GM21515 (cell line): ENCODE measurements around the gene FOXJ3.

Source experiments
- ATAC-seq: cut with Tn5 transposase; IDR thresholded peaks from one replicate; pipeline ENCODE4 v1.9.1; 2021; ENCODE audit not compliant: unreplicated experiment

Gene FOXJ3

GRCh38 chr1:42311897-42312296 is 23.1 kb downstream of the FOXJ3 start:
- ATAC-seq = no peak

GRCh38 chr1:42311138-42311537 is 23.9 kb downstream of the FOXJ3 start:
- ATAC-seq = no peak

- ATAC-seq = no peak
Measured at GRCh38 chr1:42306977-42307376, 28.1 kb downstream of the FOXJ3 start.

- no peak for ATAC-seq
Measured at GRCh38 chr1:42305639-42306038, 29.4 kb downstream of the FOXJ3 start.

- ATAC-seq = no peak
Measured at GRCh38 chr1:42302034-42302433, 33.0 kb downstream of the FOXJ3 start.

GRCh38 chr1:42298520-42298919 is 36.5 kb downstream of the FOXJ3 start:
- ATAC-seq = no peak

GRCh38 chr1:42295816-42296215 is 39.2 kb downstream of the FOXJ3 start:
- no peak for ATAC-seq

GRCh38 chr1:42290130-42290529 is 44.9 kb downstream of the FOXJ3 start:
- no peak for ATAC-seq

GRCh38 chr1:42288311-42288985 is 46.6 kb downstream of the FOXJ3 start:
- no peak for ATAC-seq

GRCh38 chr1:42282867-42283583 is 52.0 kb downstream of the FOXJ3 start:
- no peak for ATAC-seq

GRCh38 chr1:42282024-42282579 is 52.9 kb downstream of the FOXJ3 start:
- ATAC-seq = no peak

- no peak for ATAC-seq
Measured at GRCh38 chr1:42280821-42281220, 54.2 kb downstream of the FOXJ3 start.

- ATAC-seq = no peak
Measured at GRCh38 chr1:42279055-42279454, 56.0 kb downstream of the FOXJ3 start.

- ATAC-seq = no peak
Measured at GRCh38 chr1:42272920-42273319, 62.1 kb downstream of the FOXJ3 start.

- ATAC-seq = no peak
Measured at GRCh38 chr1:42267904-42268303, 67.1 kb downstream of the FOXJ3 start.

GRCh38 chr1:42266253-42267135 is 68.5 kb downstream of the FOXJ3 start:
- ATAC-seq = no peak

GRCh38 chr1:42264511-42265190 is 70.4 kb downstream of the FOXJ3 start:
- no peak for ATAC-seq

GRCh38 chr1:42263019-42263418 is 72.0 kb downstream of the FOXJ3 start:
- no peak for ATAC-seq

GRCh38 chr1:42260376-42261070 is 74.5 kb downstream of the FOXJ3 start:
- ATAC-seq = no peak

GRCh38 chr1:42259739-42260064 is 75.3 kb downstream of the FOXJ3 start:
- peak; percentile 14 for ATAC-seq
